Measurements from ENCODE around the gene HOXC11.

Gene HOXC11

GRCh38 chr12:53972722-53973235 lies at the start of gene HOXC11:
Gene HOXC11, plus strand, starts transcription at chr12:53973126. Its CDS starts 116 bp downstream, at chr12:53973242.
- DNase-seq = no peak

GRCh38 chr12:53924521-53925405 lies 48.2 kb upstream of the HOXC11 start:
- no peak for DNase-seq

GRCh38 chr12:53927220-53928029 lies 45.5 kb upstream of the HOXC11 start:
- DNase-seq = no peak

GRCh38 chr12:53928054-53928835 lies 44.7 kb upstream of the HOXC11 start:
- no peak for DNase-seq

- no peak for DNase-seq
Observed at GRCh38 chr12:53929527-53929926, 43.4 kb upstream of the HOXC11 start.

GRCh38 chr12:53930591-53931255 lies 42.2 kb upstream of the HOXC11 start:
- no peak for DNase-seq

GRCh38 chr12:53931844-53932581 lies 40.9 kb upstream of the HOXC11 start:
- no peak for DNase-seq

- DNase-seq = no peak
Observed at GRCh38 chr12:53932915-53933314, 40.0 kb upstream of the HOXC11 start.

GRCh38 chr12:53935383-53936341 lies 37.3 kb upstream of the HOXC11 start:
- DNase-seq = no peak

- no peak for DNase-seq
Observed at GRCh38 chr12:53937099-53937498, 35.8 kb upstream of the HOXC11 start.

GRCh38 chr12:53937596-53938325 lies 35.2 kb upstream of the HOXC11 start:
- no peak for DNase-seq

- peak; percentile 29 for DNase-seq
Observed at GRCh38 chr12:53938326-53939140, 34.4 kb upstream of the HOXC11 start, which contains the start of gene HOXC13. Gene HOXC13, plus strand, starts transcription at chr12:53938831. Its CDS starts 76 bp downstream, at chr12:53938907.

GRCh38 chr12:53939141-53940108 lies 33.5 kb upstream of the HOXC11 start:
- no peak for DNase-seq

GRCh38 chr12:53940443-53941014 lies 32.4 kb upstream of the HOXC11 start:
- DNase-seq = no peak

- no peak for DNase-seq
Observed at GRCh38 chr12:53941187-53941586, 31.7 kb upstream of the HOXC11 start.

GRCh38 chr12:53941750-53942149 lies 31.2 kb upstream of the HOXC11 start:
- DNase-seq = no peak

- no peak for DNase-seq
Observed at GRCh38 chr12:53942467-53942997, 30.4 kb upstream of the HOXC11 start.

All from CD4-positive, alpha-beta T cell treated with Interleukin-6 for 4 hours (primary cell).